Keratinocyte (primary cell): ENCODE data around the gene POMT1. TPM values are rescaled to one million over a fixed set of nuclear protein-coding genes. Genes with fewer than 3 reads are reported as not detected.

Experiments used
- DNase-seq: peaks from one replicate; pipeline ENCODE4 v3.0.0-alpha.2; 2011; ENCODE audit warnings: low read depth, missing footprints, low spot score
- FAIRE-seq: peaks from 2 replicates; lab custom pipeline; 2011; peaks lifted over from hg19 to GRCh38; lab: Jason Lieb, UNC
- H2AFZ ChIP-seq: 2 replicates; pipeline ENCODE4 v1.6.0; 2012; ENCODE audit warnings: low read length, control low read depth, inconsistent platforms; ENCODE audit not compliant: control insufficient read depth
- H3K27ac ChIP-seq: 2 replicates; pipeline ENCODE4 v1.5.1; 2011; ENCODE audit warnings: low read length; ENCODE audit not compliant: control insufficient read depth, insufficient read depth
- H3K27me3 ChIP-seq: 3 replicates; pipeline ENCODE4 v1.6.0; 2011; ENCODE audit warnings: low read length; ENCODE audit not compliant: control insufficient read depth, insufficient read depth; ENCODE audit errors: extremely low read depth
- H3K36me3 ChIP-seq, 2 experiments: 2 replicates in 1 of 2; 3 replicates in 1 of 2; pipeline ENCODE4 v1.5.1; 2011; ENCODE audit warnings: low read length in 2 of 2, mild to moderate bottlenecking in 1 of 2; ENCODE audit not compliant: control insufficient read depth in 2 of 2, insufficient read depth in 2 of 2; ENCODE audit errors: extremely low read depth in 1 of 2
- H3K4me1 ChIP-seq: 3 replicates; pipeline ENCODE4 v1.5.1; 2011; ENCODE audit warnings: low read length; ENCODE audit not compliant: control insufficient read depth, insufficient read depth; ENCODE audit errors: extremely low read depth
- H3K4me2 ChIP-seq: 3 replicates; pipeline ENCODE4 v1.6.0; 2011; ENCODE audit warnings: low read depth, low read length; ENCODE audit not compliant: control insufficient read depth, insufficient read depth; ENCODE audit errors: extremely low read depth
- H3K4me3 ChIP-seq, 3 experiments: fragments of 200-600 bp in 1 of 3; sonication (generic) in 1 of 3; 2 replicates in 2 of 3; 3 replicates in 1 of 3; pipeline ENCODE4 v1.5.1; 2011 to 2016; ENCODE audit warnings: low read length in 3 of 3, mild to moderate bottlenecking in 3 of 3, control low read depth in 2 of 3, inconsistent platforms in 1 of 3, low read depth in 1 of 3, mixed read lengths in 1 of 3, mixed run types in 1 of 3, moderate library complexity in 1 of 3; ENCODE audit not compliant: control insufficient read depth in 2 of 3, insufficient read depth in 2 of 3; ENCODE audit errors: extremely low read depth in 1 of 3
- H3K79me2 ChIP-seq: 2 replicates; pipeline ENCODE4 v1.6.0; 2012; ENCODE audit warnings: low read length; ENCODE audit not compliant: control insufficient read depth, insufficient read depth
- H3K9ac ChIP-seq: 3 replicates; pipeline ENCODE4 v1.6.0; 2011; ENCODE audit warnings: low read length; ENCODE audit not compliant: control insufficient read depth, insufficient read depth; ENCODE audit errors: extremely low read depth
- H3K9me1 ChIP-seq: 3 replicates; pipeline ENCODE4 v1.6.0; 2011; ENCODE audit warnings: low read length; ENCODE audit not compliant: control insufficient read depth, insufficient read depth; ENCODE audit errors: extremely low read depth
- H3K9me3 ChIP-seq: 2 replicates; pipeline ENCODE4 v1.5.1; 2012; ENCODE audit warnings: low read depth, low read length; ENCODE audit not compliant: control insufficient read depth
- H4K20me1 ChIP-seq: 3 replicates; pipeline ENCODE4 v1.6.0; 2011; ENCODE audit warnings: low read length; ENCODE audit not compliant: control insufficient read depth, insufficient read depth; ENCODE audit errors: extremely low read depth
- CTCF ChIP-seq, 3 experiments: IDR thresholded peaks in 1 of 3; conservative IDR thresholded peaks in 1 of 3; optimal IDR thresholded peaks in 1 of 3; 2 replicates in 2 of 3; 3 replicates in 1 of 3; pipeline versions ENCODE3 to v1.5.1; 2011; ENCODE audit warnings: low read length in 3 of 3, mild to moderate bottlenecking in 3 of 3, moderate library complexity in 2 of 3, control low read depth in 1 of 3, inconsistent platforms in 1 of 3; ENCODE audit not compliant: insufficient read depth in 2 of 3; ENCODE audit errors: extremely low read depth in 1 of 3
- EZH2 ChIP-seq: IDR thresholded peaks from one replicate; pipeline ENCODE4 v1.6.1; 2012; ENCODE audit warnings: inconsistent platforms, mild to moderate bottlenecking, low read length, moderate library complexity
- dilution Hi-C: fragments of 300-500 bp; cut with MboI; formaldehyde crosslinking; loops from one replicate; pipeline ENCODE4 v1.7.0; 2020; ENCODE audit warnings: low sequenced_read_pairs; ENCODE audit not compliant: extremely low pct_ligation_motif_present
- polyA plus RNA-seq, 5 experiments: library from polyadenylated mRNA; depleted of rRNA in 3 of 5; stranded (reverse) in 3 of 5; stranded (forward) in 1 of 5; unstranded in 1 of 5; fragments of >200 nt; gene quantifications; 1 replicate in 1 of 5; 2 replicates in 3 of 5; 3 replicates in 1 of 5; pipeline versions ENCODE4 v1.2.1 to v1.2.3, GENCODE V29; 2011 to 2012; ENCODE audit warnings: missing spikeins in 2 of 5, low read depth in 1 of 5, low replicate concordance in 1 of 5

POMT1 gene
- polyA plus RNA-seq, 1 donor (not counting 4 experiments of a cell fraction or from before 2014, with no cell fraction given): 10.3 TPM

GRCh38 chr9:131505012-131505411 lies 2.3 kb downstream of the POMT1 start:
- Histone ChIP-seq H3K4me3 (no peak overlapping the region), H4K20me1 (peaks cover 5% of the 10 kb centered on the region), H3K9me3 (no peaks in the 10 kb centered on the region), H2AFZ (no peak overlapping the region), H3K79me2 (no peaks in the 10 kb centered on the region), H3K9me1 (no peaks in the 10 kb centered on the region), H3K27me3 (no peaks in the 10 kb centered on the region), H3K4me1 (peaks cover 28% of the 10 kb centered on the region), H3K27ac (no peak overlapping the region), H3K36me3 (peaks cover 2 to 18% of the 10 kb centered on the region in 2 experiments), H3K4me2 (no peak overlapping the region), H3K9ac (no peak overlapping the region)
- dilution Hi-C loops: no loop called here
- TF ChIP-seq CTCF (optimal IDR thresholded peaks at IDR 0.05 in 1 of 3, IDR thresholded peaks at IDR 0.05 in 1 of 3, conservative IDR thresholded peaks at IDR 0.05 in 1 of 3; ENCODE audit: extremely low read depth in 1 of 3, insufficient read depth in 2 of 3, low read length in 3 of 3): no peak
- FAIRE-seq: no peak
- DNase-seq: no peak

GRCh38 chr9:131511416-131511815 lies 8.7 kb downstream of the POMT1 start:
- Histone ChIP-seq H3K27ac (no peak overlapping the region), H3K9me1 (no peaks in the 10 kb centered on the region), H3K9ac (no peak overlapping the region), H3K27me3 (no peaks in the 10 kb centered on the region), H4K20me1 (no peaks in the 10 kb centered on the region), H3K4me1 (no peaks in the 10 kb centered on the region), H3K79me2 (no peaks in the 10 kb centered on the region), H3K4me2 (no peak overlapping the region), H3K36me3 (peaks cover 19 to 44% of the 10 kb centered on the region in 2 experiments), H3K4me3 (no peak overlapping the region), H2AFZ (no peak overlapping the region), H3K9me3 (no peaks in the 10 kb centered on the region)
- no peak for FAIRE-seq
- dilution Hi-C loops: no loop called here
- TF ChIP-seq CTCF (optimal IDR thresholded peaks at IDR 0.05 in 1 of 3, IDR thresholded peaks at IDR 0.05 in 1 of 3, conservative IDR thresholded peaks at IDR 0.05 in 1 of 3; ENCODE audit: extremely low read depth in 1 of 3, insufficient read depth in 2 of 3, low read length in 3 of 3): no peak
- no peak for TF ChIP-seq EZH2
- DNase-seq: no peak
